IPS DF 19.7 (cell line): ENCODE results near the gene CRYBG2.

Experiments used
- DNase-seq: peaks from one replicate; pipeline ENCODE4 v3.0.0-alpha.2; 2013; ENCODE audit warnings: low read depth, low spot score

CRYBG2 gene

GRCh38 chr1:26368486-26368885 lies 14.6 kb upstream of the CRYBG2 start:
- no peak for DNase-seq

GRCh38 chr1:26368006-26368405 lies 14.1 kb upstream of the CRYBG2 start:
- no peak for DNase-seq

DNA sequence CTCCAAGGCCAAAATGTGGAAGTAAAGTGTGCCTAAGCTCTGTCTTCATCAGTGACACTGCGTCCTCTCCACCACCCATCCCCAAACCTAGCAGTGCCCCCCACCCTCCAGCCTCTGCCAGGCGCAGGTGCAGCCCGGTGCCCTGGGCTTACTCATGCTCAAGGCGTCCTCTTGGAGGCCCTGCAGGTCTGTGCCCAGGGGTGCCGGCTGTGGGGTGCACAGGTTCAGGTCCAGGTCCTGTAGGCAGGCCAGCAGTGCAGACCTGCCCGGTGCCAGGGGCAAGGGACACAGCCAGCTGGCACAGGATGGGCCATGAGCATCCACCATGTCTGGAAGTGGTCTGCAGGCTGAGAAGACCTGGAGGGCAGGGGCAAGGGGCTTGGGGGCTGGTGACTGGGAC lies 13.5 kb upstream of the CRYBG2 start:
- no peak for DNase-seq

DNA sequence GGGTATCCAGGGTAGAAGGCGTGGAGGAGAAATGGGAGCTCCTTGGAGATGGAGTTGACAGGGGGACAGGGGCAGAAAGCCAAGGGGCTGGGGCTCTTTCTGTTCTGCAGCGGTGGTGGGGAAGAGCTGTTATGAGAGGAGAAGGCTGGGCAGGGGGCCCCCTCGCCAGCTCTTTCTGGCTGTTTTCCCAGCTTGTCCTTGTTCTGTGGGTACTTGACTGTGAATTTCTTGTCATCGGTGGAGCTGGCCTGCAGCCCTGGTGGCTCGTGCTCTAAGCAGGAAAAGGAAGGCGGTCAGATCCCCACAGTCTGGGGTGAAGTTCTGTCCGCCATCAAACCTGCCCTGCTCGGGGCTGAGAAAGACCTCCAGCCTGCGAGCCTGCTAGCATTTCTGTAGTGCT lies 11.0 kb upstream of the CRYBG2 start:
- no peak for DNase-seq

DNA sequence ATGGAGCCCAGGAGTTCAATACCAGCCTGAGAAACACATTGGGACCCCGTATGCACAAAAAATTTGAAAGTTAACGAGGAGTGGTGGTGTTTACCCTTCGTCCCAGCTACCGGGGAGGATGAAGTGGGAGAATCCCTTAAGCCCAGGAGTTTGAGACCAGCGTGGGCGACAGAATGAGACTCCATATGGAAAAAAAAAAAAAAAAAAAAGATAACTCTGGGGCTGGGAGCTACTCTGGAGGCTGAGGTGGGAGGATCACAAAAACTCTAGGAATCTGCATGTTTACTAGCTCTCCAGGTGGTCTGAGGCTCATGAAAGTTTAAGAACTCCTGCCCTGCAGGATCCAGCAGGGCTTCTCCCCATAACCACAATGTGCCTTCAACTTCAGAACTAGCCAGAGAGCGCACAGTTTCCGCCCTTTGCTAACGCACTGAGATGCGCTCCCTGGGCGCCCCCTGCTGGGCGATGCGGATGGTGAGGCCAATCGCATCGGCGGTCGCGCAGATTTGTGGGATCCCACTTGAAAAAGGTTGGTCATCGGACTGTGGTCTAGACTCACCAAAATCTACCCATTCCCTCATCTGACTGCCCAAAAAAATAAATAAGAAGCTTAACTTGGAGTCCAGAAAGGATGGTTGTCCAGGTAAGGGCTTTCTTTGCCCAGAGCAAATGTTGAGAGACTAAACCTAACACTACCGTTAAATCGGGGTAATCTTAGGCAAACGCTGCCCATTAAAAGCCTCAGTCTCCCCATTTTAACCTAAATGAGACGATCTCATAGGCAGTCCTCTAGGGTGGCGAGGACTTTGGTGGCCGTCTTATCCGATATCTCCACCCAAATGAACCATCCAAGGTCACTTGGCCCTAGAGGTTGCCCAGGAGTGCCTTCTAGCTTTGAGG lies 9.9 kb upstream of the CRYBG2 start:
- peak; percentile 64 for DNase-seq

- no peak for DNase-seq
These were observed 8.4 kb upstream of the CRYBG2 start for GRCh38 chr1:26362331-26362730.

DNA sequence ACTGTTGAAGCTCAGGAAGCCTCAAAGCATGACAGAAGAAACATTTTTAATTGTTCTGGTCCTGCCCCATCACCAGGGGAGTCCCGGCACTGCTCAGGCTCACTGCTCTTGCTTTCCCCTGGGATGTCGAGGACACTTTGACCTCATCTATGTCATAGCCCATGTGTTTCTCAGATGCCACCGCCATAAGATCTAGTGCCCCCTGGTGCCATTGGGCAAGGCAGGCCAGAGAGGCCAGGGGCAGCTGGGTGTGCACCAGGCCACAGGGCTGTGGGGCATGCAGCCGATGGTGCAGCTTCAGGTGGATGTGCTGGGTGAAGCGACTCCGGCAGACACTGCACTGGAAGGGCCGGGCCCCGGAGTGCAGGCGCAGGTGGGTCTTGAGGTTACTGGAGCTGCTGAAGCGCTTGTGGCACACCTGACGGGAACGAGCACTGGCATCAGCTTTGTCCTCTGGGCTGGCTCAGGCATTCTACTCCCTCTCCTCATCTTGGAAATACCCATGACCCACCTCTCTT lies 7.7 kb upstream of the CRYBG2 start:
- no peak for DNase-seq

GRCh38 chr1:26360807-26361604 lies 7.1 kb upstream of the CRYBG2 start:
- no peak for DNase-seq

DNA sequence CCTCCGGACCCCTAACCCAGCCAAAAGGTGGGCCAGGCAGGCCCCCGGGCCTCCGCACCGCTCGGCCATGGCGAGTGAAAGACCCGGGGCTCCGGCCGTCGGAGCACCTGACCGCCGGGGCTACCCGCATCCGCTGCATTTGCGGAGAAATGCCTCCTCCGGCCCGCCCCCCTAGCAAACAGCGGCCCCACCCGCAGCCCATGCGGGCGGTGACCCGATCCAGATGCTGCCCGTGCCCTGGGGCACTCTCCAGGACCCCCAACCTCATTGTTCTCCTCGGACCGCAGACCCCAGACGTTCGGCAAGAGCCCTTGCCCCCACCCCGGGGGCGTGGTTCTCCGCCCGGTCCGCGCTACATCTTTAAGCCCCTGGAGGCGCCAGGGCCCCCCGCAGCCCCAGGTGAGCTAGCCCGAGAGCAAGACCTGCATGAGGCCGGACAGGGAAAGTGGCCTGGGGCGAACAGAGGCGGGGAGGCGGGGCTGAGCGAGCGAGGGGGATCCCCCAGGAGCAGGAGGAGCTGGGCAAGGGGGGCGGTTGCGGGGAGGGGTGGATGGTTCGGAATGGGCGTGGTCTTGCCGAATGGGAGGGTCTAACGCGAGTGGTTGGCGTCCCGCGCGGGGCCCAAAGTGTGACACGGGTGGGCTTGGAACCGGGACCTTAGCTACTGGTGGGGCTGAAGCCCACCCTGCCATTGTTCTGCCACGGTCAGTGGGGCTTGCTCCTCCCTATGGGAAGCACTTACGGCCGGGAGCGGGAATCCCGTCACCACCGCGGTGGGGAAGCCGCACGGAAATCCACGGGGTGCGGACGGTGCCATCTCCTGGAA lies 6.3 kb upstream of the CRYBG2 start:
- no peak for DNase-seq

- no peak for DNase-seq
These were observed 4.8 kb upstream of the CRYBG2 start for GRCh38 chr1:26358411-26359384.

DNA sequence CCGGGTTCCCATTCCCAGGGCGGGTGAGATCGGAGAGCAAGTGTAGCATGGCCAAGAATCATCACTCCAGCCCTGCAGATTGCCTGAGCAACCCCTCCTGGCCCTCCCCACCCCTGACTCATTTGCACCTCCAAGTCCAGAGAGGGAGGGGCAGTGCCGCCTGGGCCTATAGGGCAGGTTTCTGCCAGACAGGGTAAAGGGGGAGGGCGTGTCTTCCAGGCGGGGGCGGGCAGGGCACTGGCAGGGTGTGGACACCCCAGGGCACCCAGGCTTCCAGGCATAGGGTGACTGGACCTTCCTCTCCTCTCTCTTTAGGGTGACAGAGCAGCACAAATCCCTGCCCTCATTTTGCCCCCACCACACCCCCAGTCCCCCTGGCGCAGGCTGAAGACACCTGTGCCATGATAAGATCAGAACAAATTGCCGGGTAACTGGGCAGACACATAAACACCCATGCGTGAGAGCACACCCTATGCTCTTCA lies 3.2 kb upstream of the CRYBG2 start:
- no peak for DNase-seq

DNA sequence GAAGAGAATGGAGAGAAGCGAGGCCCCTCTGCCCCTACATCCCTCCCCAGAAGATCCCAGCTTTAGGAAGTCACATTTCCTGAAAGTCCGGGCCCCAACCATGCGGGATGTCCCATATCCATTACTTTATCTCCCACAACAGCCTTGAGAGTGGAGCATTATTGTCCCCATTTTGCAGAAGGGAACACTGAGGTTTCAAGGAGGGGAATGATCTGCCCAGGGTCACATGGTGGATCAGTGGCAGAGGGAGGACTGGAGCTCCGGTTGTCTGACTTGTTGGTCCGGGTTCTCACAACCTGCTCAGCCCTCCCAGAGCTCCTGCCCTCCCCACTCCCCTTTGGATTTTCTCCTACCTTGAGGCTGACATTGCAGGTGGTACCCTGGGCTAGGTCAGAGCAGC lies 2.2 kb upstream of the CRYBG2 start:
- no peak for DNase-seq

DNA sequence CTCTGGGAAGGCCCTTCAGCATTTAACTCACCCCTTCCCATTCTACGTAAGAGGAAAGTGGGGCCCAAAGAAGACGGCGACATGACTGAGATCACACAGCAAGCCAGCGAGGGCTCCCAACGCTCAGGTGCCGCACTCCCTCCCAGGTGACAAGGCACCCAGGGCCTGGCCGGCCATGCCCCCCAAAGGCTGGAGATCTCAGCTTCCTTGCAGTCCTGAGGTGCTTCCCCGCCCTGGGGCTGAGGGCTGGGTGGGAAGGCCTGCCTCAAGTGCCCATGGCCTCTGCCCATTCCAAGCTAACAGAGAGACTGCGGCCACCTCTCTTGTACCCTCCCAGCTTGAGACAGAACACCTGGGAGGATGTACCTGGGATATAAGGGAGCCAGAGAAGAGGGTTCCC lies 1.0 kb upstream of the CRYBG2 start:
- no peak for DNase-seq

DNA sequence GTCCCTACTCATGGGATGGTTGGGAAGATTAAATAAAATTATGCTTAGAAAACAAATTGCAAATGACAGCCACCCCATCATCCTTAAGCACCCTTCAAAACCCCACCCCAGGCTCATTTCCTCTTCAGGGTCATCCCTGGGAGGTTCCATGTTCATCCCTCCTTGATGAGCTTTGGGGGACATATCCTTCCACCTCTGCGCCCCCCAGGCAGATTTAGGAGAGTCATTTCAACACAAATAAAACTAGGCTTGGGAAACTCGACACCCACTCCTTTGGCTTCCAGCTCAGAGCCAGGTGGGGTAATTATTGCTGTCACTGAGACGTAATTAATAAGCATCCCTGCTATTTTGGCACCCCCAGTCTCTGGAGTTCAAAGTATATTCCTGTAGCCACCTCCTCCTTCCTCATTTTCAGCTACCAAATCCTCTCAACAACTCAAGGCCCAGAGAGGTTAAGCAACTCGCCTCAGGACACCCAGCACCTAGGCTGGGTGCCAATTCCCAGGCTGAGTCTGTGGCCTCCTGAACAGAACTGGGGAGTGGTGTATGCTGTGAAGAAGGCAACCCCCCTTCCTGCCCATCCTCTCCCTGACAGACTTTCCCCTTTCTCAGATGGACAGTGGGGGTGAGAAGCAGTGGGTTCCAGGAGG lies 595 bp downstream of the CRYBG2 start:
- no peak for DNase-seq

DNA sequence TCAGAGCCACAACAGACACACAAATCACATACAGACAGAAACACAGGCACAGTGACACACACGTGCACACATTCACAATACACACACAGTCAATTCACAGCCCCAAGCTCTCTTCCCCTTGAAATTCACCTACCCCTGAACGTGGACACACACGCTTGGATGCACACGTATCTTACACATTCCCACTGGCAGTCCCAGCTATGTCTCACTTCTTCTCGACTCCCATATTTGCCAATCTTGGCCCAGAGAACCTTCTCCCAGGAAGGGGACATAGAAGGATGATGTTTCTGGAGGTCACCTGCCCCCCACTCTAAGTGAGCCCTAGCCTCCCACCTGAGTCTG lies 1.6 kb downstream of the CRYBG2 start:
- DNase-seq, result no peak

DNA sequence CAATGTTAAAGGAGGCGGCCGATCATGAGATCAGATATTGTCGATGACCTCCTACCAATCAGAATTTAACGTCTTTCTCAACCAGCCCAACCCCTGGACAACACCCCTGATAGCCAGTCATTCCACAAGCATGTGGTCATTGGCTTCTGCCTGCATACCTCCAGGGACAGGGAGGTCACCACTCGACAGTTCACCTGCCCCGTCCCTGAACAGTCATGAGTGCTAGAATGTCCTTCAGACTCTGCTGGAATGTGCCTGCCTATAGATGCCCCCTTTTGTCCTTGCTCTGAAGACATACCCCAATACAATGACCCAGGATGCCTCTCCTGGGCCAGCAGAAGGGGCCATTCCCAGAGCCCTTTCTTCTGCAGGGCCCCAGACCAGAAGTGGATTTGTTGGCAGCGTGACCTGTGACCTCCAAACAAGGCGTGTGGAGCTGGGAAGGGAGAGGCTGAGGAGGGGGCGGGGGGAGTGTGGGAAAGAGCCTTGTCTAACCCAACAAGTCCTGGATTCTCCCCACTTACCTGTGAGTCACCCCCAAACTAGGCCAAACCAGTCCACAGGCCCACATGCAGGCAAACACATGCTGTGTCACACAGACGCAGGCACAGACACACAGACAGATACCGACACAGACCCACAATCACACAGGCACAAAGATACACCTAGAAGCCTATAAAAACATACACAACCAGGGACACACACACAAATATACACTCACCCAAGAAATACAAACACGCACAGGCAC lies 2.2 kb downstream of the CRYBG2 start:
- DNase-seq, result no peak

DNA sequence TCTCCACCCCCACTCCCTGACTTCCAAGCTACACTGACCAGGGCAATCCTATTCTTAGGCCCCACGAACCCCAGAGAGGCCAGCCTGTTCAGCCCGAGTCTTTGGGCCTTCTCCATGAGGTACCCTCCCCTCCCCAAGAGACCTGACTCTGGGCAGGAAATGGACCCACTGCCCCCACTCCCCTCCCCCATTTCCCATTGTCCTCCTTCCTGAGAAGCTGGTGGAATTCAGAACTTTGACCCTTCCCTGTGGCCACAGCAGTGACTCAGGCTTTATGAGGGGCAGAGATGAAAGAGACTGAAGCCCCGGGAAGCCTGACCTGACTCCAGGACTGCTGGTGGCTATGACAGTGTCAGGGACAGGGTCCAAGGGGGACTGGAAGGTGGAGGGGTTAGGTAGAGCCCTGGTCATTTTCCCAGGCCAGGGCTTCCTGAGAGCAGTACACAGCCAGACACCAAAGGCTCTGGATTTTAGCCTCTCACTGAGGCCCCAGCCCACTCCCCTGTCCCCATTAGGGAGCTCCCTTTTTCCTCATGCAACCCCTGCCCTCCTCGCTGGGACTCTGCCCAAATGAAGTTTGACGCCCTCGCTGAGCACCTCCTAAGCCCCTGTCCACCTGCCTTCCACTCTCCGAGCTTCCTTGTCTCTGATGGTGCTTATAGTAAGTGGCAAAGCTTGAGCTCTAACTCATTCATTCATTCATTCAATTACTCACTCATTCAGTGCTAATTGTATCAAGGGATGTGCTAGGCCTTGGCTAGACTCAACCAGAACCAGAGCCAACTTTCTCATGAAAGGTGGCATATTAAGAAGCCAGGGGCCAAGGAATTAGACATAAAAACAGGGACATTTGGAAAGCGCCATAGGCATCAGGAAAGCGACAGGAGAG lies 3.0 kb downstream of the CRYBG2 start:
- DNase-seq, result peak; percentile 56

DNA sequence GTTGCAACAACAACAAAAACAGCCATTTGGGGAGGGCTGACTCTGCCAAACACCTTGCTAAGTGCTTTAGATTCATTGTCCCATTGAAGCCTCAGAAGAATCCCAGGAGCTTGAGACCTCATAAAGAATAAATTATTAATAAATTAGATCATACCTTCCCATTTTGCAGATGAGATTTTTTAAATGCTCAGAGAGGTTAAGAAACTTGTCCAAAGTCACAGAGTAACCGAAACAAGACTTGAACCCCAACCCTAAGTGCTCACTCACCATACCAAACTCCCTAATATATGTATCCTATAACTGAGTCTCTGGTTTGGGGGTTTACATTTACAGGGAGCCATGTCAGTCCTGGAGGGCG lies 3.6 kb downstream of the CRYBG2 start:
- DNase-seq, result no peak
